ENCODE measurements around the gene TSHZ2. TPM values are rescaled to one million over a fixed set of nuclear protein-coding genes. Genes with fewer than 3 reads are reported as not detected.

The TSHZ2 gene
- total and polyA plus RNA-seq, 9 of the 15 experiments (the other 6 are each of a cell fraction or from before 2014, with no cell fraction given), result 0.03 to 0.20 (median 0.05) TPM; not detected in 4

GRCh38 chr20:53159160-53159559 lies 187.0 kb downstream of the TSHZ2 start (continued):
- TF ChIP-seq POU5F1 (IDR thresholded peaks at IDR 0.05; ENCODE audit: borderline replicate concordance, low read depth, low read length, partially characterized antibody), result no peak
- no peak for TF ChIP-seq ZNF561 (CRISPR knock-in tag; conservative IDR thresholded peaks at IDR 0.05)
- TF ChIP-seq ZMIZ1 (IDR thresholded peaks at IDR 0.05; ENCODE audit: low read depth in 2 of 2, low read length in 2 of 2), result no peak

GRCh38 chr20:53161073-53161472 lies 188.9 kb downstream of the TSHZ2 start:
- FAIRE-seq (no peak), ATAC-seq (no peak), DNase-seq (ENCODE audit: extremely low read depth in 1 of 4, low spot score in 3 of 4) (no peak)
- 80% methylated on average over 2 of the region's 3 CpGs for whole genome bisulfite sequencing (ENCODE audit: insufficient coverage, low coverage, missing lambda C conversion rate)
- Histone ChIP-seq H3K9ac (ENCODE audit: insufficient read depth in 1 of 2, low read depth in 2 of 2, low read length in 2 of 2) (no peak overlapping the region), H3K9me3 (replicated peaks; ENCODE audit: control insufficient read depth, insufficient read depth, low read depth, low read length) (peaks cover 9% of the 10 kb centered on the region; the same call in 1 of the 2 replicates), H4K20me1 (replicated peaks; ENCODE audit: control insufficient read depth, insufficient read depth, low read length) (no peaks in the 10 kb centered on the region), H3K36me3 (ENCODE audit: control insufficient read depth, insufficient read depth, low read length) (no peaks in the 10 kb centered on the region), H3K27ac (ENCODE audit: extremely low read depth, low read depth, low read length) (peak overlapping the region; percentile 80; the same call in 1 of the 3 replicates), H3K4me1 (replicated peaks in 1 of 2; ENCODE audit: control insufficient read depth in 2 of 2, insufficient read depth in 2 of 2, low read length in 2 of 2) (peaks cover 14 to 22% of the 10 kb centered on the region in 2 experiments), H3K79me2 (ENCODE audit: control insufficient read depth, insufficient read depth, low read length) (no peaks in the 10 kb centered on the region), H3K4me2 (ENCODE audit: insufficient read depth, low read length) (no peak overlapping the region), H3K27me3 (ENCODE audit: control insufficient read depth in 2 of 2, insufficient read depth in 2 of 2, low read length in 2 of 2) (no peaks in the 10 kb centered on the region), H3K9me1 (ENCODE audit: control insufficient read depth, insufficient read depth, low read length) (no peaks in the 10 kb centered on the region), H2AFZ (ENCODE audit: low read depth, low read length) (peak overlapping the region; percentile 95), H3K4me3 (no peak overlapping the region)
- in situ Hi-C loops (cut with MboI) (no loop called here), intact Hi-C loops (cut with micrococcal nuclease) (no loop called here)
- ChIA-PET POLR2A (interaction anchor here (0.7 kb wide), 1 partner anchor 13 kb away, joined by 4 read pairs; no protein-coding TSS in a partner anchor), CTCF (ENCODE audit: low intra/inter-chr PET ratio) (no interaction called here)
- BruUV-seq (replicated peaks), result no TSS peak
- TF ChIP-seq ZNF444 (CRISPR knock-in tag; IDR thresholded peaks at IDR 0.05) (no peak), ARNT (IDR thresholded peaks at IDR 0.05) (no peak), RBM25 (IDR thresholded peaks at IDR 0.05; ENCODE audit: low read depth, low read length, severe bottlenecking) (peak; percentile 17), ZSCAN32 (CRISPR knock-in tag; IDR thresholded peaks at IDR 0.05) (no peak), MYNN (IDR thresholded peaks at IDR 0.05) (no peak), MYNN (CRISPR knock-in tag; IDR thresholded peaks at IDR 0.05) (no peak), SNIP1 (IDR thresholded peaks at IDR 0.05; ENCODE audit: low read depth) (no peak), SMAD4 (CRISPR knock-in tag; conservative IDR thresholded peaks at IDR 0.05) (no peak), ZNF707 (CRISPR knock-in tag; conservative IDR thresholded peaks at IDR 0.05) (no peak), ZNF263 (CRISPR knock-in tag; IDR thresholded peaks at IDR 0.05; ENCODE audit: borderline replicate concordance) (peak; percentile 89), ATF1 (CRISPR knock-in tag; IDR thresholded peaks at IDR 0.05) (no peak), ATF1 (tag; IDR thresholded peaks at IDR 0.05) (no peak), HLTF (IDR thresholded peaks at IDR 0.05) (no peak), BCOR (IDR thresholded peaks at IDR 0.05) (no peak), ZNF316 (IDR thresholded peaks at IDR 0.05) (0 out of 2 replicates have a peak, but pooled peaks have one; percentile 9), NCOA6 (IDR thresholded peaks at IDR 0.05) (no peak), ARID1B (IDR thresholded peaks at IDR 0.05) (no peak), HMBOX1 (IDR thresholded peaks at IDR 0.05) (no peak), NEUROD1 (IDR thresholded peaks at IDR 0.05; ENCODE audit: borderline replicate concordance, low read depth, low read length, partially characterized antibody) (no peak)
